ENCODE data around the gene THRA.

GRCh38 chr17:40095944-40096791 lies 33.4 kb downstream of the THRA start:
- TF ChIP-seq CTCF (IDR thresholded peaks at IDR 0.05; ENCODE audit: extremely low read depth in 1 of 2, insufficient read depth in 1 of 2, low read depth in 1 of 2, low read length in 2 of 2), result no peak
- TF ChIP-seq POLR2A (IDR thresholded peaks at IDR 0.05; ENCODE audit: low read depth, low read length), result no peak
- TF ChIP-seq EZH2 (IDR thresholded peaks at IDR 0.05; ENCODE audit: borderline replicate concordance, low read depth, low read length, severe bottlenecking), result no peak
- TF ChIP-seq MYC (IDR thresholded peaks at IDR 0.05; ENCODE audit: low read depth, low read length), result no peak
- TF ChIP-seq POLR2AphosphoS5 (IDR thresholded peaks at IDR 0.05; ENCODE audit: insufficient read depth, low read depth, low read length), result no peak

Measured in endothelial cell of umbilical vein (primary cell).